Esophagus squamous epithelium (tissue), 5 donors: ENCODE results near the gene PLXDC2. TPM values are rescaled to one million over a fixed set of nuclear protein-coding genes. Genes with fewer than 3 reads are reported as not detected.

Source experiments
- DNase-seq: peaks from one replicate; lab custom pipeline; 2025; lab: John Stamatoyannopoulos, UW
- H3K27ac ChIP-seq, 4 donors: fragments of 200-600 bp; sonication (generic); one replicate each; pipeline ENCODE4 v1.5.1; 2016 to 2019; ENCODE audit warnings: mild to moderate bottlenecking in 1 of 4
- H3K27me3 ChIP-seq, 4 donors: fragments of 200-600 bp; sonication (generic); 1 replicate in 3 of 4; 2 replicates in 1 of 4; pipeline versions ENCODE4 v1.5.1 to v1.6.0; 2017 to 2021; ENCODE audit warnings: antibody characterized with exemption in 1 of 4
- H3K36me3 ChIP-seq, 3 donors: fragments of 200-600 bp; sonication (generic); one replicate each; pipeline ENCODE4 v1.5.1; 2016 to 2019
- H3K4me1 ChIP-seq, 3 donors: fragments of 200-600 bp; sonication (generic); one replicate each; pipeline ENCODE4 v1.5.1; 2017 to 2019
- H3K4me3 ChIP-seq, 4 donors: fragments of 200-600 bp; sonication (generic); 1 replicate in 3 of 4; 2 replicates in 1 of 4; pipeline ENCODE4 v1.5.1; 2016 to 2019; ENCODE audit warnings: mild to moderate bottlenecking in 2 of 4, moderate library complexity in 1 of 4
- H3K9me3 ChIP-seq, 3 donors: fragments of 200-600 bp; sonication (generic); one replicate each; pipeline ENCODE4 v1.5.1; 2016 to 2019
- CTCF ChIP-seq, 6 experiments: fragments of 450-650 bp in 4 of 6; fragments of 200-600 bp in 2 of 6; sonication (generic) in 2 of 6; IDR thresholded peaks; one replicate each; pipeline ENCODE4 v1.5.1; 2016 to 2019; ENCODE audit warnings: antibody characterized with exemption in 6 of 6, mild to moderate bottlenecking in 4 of 6, moderate library complexity in 4 of 6
- POLR2A ChIP-seq, 4 donors: fragments of 450-650 bp; IDR thresholded peaks; one replicate each; pipeline ENCODE4 v1.6.1; 2017; ENCODE audit warnings: antibody characterized with exemption in 4 of 4, mild to moderate bottlenecking in 4 of 4, moderate library complexity in 3 of 4
- WGBS, 2 donors: methylation state at CpG; one replicate each; pipeline ENCODE4 v1.1.5; 2018; 5-methylcytosine and 5-hydroxymethylcytosine counted together
- intact Hi-C: fragments of 100-400 bp; cut with DNase I; formaldehyde crosslinking; loops from one replicate; pipeline ENCODE4 v1.15.0; 2022
- total RNA-seq, 4 donors: library from RNA; depleted of rRNA; stranded (reverse); fragments of >200 nt; gene quantifications; one replicate each; pipeline ENCODE4 v1.1.0, GENCODE V29; 2016
- donor health status: DM: yes; HTN: yes; CAD: no.

PLXDC2 gene
- total RNA-seq, 4 donors from 2014 or later = 22.4 to 50.4 (median 36.9) TPM

DNA sequence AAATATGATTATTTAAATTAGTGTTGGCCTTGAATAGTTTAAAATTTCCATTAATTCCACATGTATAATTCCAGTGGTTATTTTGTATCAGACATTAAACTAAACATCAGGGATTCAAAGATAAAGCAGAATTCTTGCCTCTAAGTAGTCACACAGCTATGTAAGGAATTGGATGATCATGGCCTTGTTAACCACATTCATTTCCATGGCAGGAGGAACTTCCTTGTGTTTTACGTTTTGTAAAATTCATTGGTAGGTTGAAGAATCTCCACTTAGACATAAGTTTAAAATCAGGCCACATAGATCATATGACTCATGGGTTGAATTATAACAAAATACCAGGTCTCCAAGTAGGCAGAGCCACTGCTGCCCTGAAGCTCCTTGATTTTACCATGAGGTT is 289.7 kb downstream of the PLXDC2 start:
- Histone ChIP-seq H3K36me3 (no peaks in the 10 kb centered on the region), H3K27me3 (no peaks in the 10 kb centered on the region), H3K4me1 (no peaks in the 10 kb centered on the region), H3K4me3 (no peak overlapping the region), H3K27ac (no peak overlapping the region), H3K9me3 (no peaks in the 10 kb centered on the region)
- 85 to 91% methylated on average over 1 of the region's 1 CpG for WGBS, 2 donors
- no peak for TF ChIP-seq CTCF (IDR thresholded peaks at IDR 0.05)
- no peak for TF ChIP-seq POLR2A (IDR thresholded peaks at IDR 0.05)
- intact Hi-C loops = no loop called here
- DNase-seq = no peak

- intact Hi-C loops = no loop called here
- Histone ChIP-seq H3K36me3 (no peaks in the 10 kb centered on the region), H3K27me3 (no peaks in the 10 kb centered on the region), H3K4me1 (no peaks in the 10 kb centered on the region), H3K4me3 (no peak overlapping the region), H3K9me3 (no peaks in the 10 kb centered on the region), H3K27ac (no peak overlapping the region)
- WGBS, 2 donors = 71 to 80% methylated on average over 4 of the region's 4 CpGs
- no peak for DNase-seq
- TF ChIP-seq CTCF (IDR thresholded peaks at IDR 0.05) (no peak), POLR2A (IDR thresholded peaks at IDR 0.05) (no peak)
Observed at GRCh38 chr10:20108021-20108420, 291.8 kb downstream of the PLXDC2 start.

GRCh38 chr10:20109613-20110012 is 293.4 kb downstream of the PLXDC2 start:
- intact Hi-C loops = no loop called here
- no peak for DNase-seq
- WGBS, 2 donors = 78 to 80% methylated on average over 4 of the region's 4 CpGs
- TF ChIP-seq POLR2A (IDR thresholded peaks at IDR 0.05) (no peak), CTCF (IDR thresholded peaks at IDR 0.05) (no peak)
- H3K27ac ChIP-seq = no peak overlapping the region
- no peaks in the 10 kb centered on the region for H3K9me3 ChIP-seq
- no peaks in the 10 kb centered on the region for H3K36me3 ChIP-seq
- H3K4me1 ChIP-seq = no peaks in the 10 kb centered on the region
- no peak overlapping the region for H3K4me3 ChIP-seq
- H3K27me3 ChIP-seq = no peaks in the 10 kb centered on the region

GRCh38 chr10:20110125-20111100 is 294.2 kb downstream of the PLXDC2 start:
- TF ChIP-seq CTCF (IDR thresholded peaks at IDR 0.05) (no peak), POLR2A (IDR thresholded peaks at IDR 0.05) (no peak)

GRCh38 chr10:20114179-20114578 is 297.9 kb downstream of the PLXDC2 start:
- no peaks in the 10 kb centered on the region for H3K36me3 ChIP-seq
- no peak for TF ChIP-seq CTCF (IDR thresholded peaks at IDR 0.05)
- TF ChIP-seq POLR2A (IDR thresholded peaks at IDR 0.05) = no peak
- intact Hi-C loops = no loop called here
- no peak overlapping the region for H3K4me3 ChIP-seq
- no peak overlapping the region for H3K27ac ChIP-seq
- H3K9me3 ChIP-seq = no peaks in the 10 kb centered on the region
- no peaks in the 10 kb centered on the region for H3K27me3 ChIP-seq
- H3K4me1 ChIP-seq = no peaks in the 10 kb centered on the region
- 84 to 88% methylated on average over 5 of the region's 5 CpGs for WGBS, 2 donors
- no peak for DNase-seq

More at GRCh38 chr10:20110125-20111100, 294.2 kb downstream of the PLXDC2 start:
- H3K36me3 ChIP-seq = no peaks in the 10 kb centered on the region
- H3K27me3 ChIP-seq = no peaks in the 10 kb centered on the region
- intact Hi-C loops = no loop called here
- no peak overlapping the region for H3K27ac ChIP-seq
- no peaks in the 10 kb centered on the region for H3K9me3 ChIP-seq
- peak overlapping the region in 1 of 4 donors; percentile 28 for H3K4me3 ChIP-seq
- WGBS, 2 donors = 68 to 81% methylated on average over 7 of the region's 7 CpGs
- no peaks in the 10 kb centered on the region for H3K4me1 ChIP-seq
- no peak for DNase-seq
